ENCODE measurements around the gene RYR2.

DNA sequence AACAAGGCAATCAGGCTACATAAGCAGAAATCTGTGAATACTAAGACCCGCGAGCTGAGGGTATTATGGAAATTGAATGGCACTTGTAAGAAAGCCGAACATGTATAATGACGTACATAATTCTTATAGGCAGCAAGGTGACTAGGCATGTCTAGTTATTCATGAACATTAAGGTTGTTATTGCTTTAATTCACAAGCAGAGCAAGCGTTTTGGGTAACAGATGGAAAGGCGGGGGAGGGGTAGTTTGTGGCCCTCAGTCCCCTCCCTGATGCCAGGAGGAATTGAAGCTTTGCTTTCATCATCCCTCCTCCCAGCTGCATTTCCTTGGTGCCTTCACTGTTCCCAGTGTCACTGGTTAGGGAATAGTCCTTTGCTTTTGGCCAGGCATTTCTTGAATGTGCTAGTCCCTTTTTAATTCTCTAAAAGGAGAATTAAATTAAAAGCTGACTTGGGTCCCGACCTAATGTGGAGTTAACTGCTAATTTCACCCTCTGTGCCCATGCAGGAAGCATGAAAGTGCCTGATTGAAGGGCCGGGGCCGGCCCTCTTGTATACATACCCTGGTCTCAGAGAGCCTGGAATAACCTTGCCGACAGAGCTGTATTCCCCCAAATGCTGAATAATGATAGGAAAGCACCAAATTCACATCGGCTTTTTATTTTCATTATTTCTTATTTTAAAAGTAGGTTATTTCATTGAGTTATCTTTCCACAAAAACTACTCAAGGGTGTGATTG lies 42.5 kb downstream of the RYR2 start:
- TF ChIP-seq, protein P1, sequence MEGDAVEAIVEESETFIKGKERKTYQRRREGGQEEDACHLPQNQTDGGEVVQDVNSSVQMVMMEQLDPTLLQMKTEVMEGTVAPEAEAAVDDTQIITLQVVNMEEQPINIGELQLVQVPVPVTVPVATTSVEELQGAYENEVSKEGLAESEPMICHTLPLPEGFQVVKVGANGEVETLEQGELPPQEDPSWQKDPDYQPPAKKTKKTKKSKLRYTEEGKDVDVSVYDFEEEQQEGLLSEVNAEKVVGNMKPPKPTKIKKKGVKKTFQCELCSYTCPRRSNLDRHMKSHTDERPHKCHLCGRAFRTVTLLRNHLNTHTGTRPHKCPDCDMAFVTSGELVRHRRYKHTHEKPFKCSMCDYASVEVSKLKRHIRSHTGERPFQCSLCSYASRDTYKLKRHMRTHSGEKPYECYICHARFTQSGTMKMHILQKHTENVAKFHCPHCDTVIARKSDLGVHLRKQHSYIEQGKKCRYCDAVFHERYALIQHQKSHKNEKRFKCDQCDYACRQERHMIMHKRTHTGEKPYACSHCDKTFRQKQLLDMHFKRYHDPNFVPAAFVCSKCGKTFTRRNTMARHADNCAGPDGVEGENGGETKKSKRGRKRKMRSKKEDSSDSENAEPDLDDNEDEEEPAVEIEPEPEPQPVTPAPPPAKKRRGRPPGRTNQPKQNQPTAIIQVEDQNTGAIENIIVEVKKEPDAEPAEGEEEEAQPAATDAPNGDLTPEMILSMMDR (IDR thresholded peaks at IDR 0.05; ENCODE audit: low read length) = no peak
- TF ChIP-seq EZH2 (IDR thresholded peaks at IDR 0.05; ENCODE audit: borderline replicate concordance, low read length) = no peak
